Measurements from ENCODE around the gene TM9SF3. TPM values are rescaled to one million over a fixed set of nuclear protein-coding genes. Genes with fewer than 3 reads are reported as not detected.

Gene TM9SF3
- total and polyA plus RNA-seq, 2 experiments from 2014 or later = 37.3 to 72.5 TPM

DNA sequence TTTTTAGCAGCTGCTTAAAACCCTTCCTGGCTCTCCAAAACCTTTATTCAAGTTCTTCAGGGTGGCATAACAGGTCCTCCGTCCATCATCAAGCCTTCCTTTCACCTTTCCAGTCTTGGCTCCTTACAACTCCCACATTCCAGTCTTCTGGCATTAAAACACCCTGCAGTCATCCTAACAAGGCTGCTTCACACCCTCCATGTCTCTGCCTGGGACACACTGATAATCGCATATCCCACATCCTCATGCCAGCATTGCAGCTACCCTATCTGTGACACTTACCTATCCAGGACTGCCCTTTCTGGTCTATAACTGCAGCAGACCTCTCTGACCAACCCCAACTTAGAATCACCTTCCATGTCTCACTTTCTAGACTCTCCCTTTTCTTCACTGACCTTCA lies 70.5 kb downstream of the TM9SF3 start:
- H3K9me2 ChIP-seq (ENCODE audit: insufficient read depth) = no peaks in the 10 kb centered on the region
- Mint-ChIP-seq H3K9me3 (no peaks in the 10 kb centered on the region; the same call in 2 of the 3 replicates), H3K4me1 (peaks cover 15% of the 10 kb centered on the region), H3K36me3 (ENCODE audit: low read depth) (peaks cover 5% of the 10 kb centered on the region; the same call in 1 of the 3 replicates), H3K27me3 (ENCODE audit: insufficient read depth, low read depth, poor library complexity) (peaks cover 24% of the 10 kb centered on the region), H3K4me3 (no peak overlapping the region), H3K27ac (no peak overlapping the region)
- H3K79me2 ChIP-seq (replicated peaks; ENCODE audit: insufficient read depth) = no peaks in the 10 kb centered on the region
- no peak for TF ChIP-seq ZNF331 (CRISPR knock-in tag; IDR thresholded peaks at IDR 0.05; ENCODE audit: low read depth)
- TF ChIP-seq EZH2phosphoT487 (IDR thresholded peaks at IDR 0.05; ENCODE audit: unreplicated experiment) = no peak
- TF ChIP-seq CREB1 (CRISPR knock-in tag; IDR thresholded peaks at IDR 0.05; ENCODE audit: low read depth) = no peak
- TF ChIP-seq, protein P1, sequence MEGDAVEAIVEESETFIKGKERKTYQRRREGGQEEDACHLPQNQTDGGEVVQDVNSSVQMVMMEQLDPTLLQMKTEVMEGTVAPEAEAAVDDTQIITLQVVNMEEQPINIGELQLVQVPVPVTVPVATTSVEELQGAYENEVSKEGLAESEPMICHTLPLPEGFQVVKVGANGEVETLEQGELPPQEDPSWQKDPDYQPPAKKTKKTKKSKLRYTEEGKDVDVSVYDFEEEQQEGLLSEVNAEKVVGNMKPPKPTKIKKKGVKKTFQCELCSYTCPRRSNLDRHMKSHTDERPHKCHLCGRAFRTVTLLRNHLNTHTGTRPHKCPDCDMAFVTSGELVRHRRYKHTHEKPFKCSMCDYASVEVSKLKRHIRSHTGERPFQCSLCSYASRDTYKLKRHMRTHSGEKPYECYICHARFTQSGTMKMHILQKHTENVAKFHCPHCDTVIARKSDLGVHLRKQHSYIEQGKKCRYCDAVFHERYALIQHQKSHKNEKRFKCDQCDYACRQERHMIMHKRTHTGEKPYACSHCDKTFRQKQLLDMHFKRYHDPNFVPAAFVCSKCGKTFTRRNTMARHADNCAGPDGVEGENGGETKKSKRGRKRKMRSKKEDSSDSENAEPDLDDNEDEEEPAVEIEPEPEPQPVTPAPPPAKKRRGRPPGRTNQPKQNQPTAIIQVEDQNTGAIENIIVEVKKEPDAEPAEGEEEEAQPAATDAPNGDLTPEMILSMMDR (conservative IDR thresholded peaks at IDR 0.05; ENCODE audit: low read depth in 2 of 2) = no peak
- TF ChIP-seq NANOG (IDR thresholded peaks at IDR 0.05; ENCODE audit: borderline replicate concordance) = no peak
- TF ChIP-seq STAT1 (IDR thresholded peaks at IDR 0.05; ENCODE audit: unreplicated experiment) = no peak
- TF ChIP-seq EZH2 (IDR thresholded peaks at IDR 0.05; ENCODE audit: low read depth, unreplicated experiment) = no peak
- TF ChIP-seq, protein P2, sequence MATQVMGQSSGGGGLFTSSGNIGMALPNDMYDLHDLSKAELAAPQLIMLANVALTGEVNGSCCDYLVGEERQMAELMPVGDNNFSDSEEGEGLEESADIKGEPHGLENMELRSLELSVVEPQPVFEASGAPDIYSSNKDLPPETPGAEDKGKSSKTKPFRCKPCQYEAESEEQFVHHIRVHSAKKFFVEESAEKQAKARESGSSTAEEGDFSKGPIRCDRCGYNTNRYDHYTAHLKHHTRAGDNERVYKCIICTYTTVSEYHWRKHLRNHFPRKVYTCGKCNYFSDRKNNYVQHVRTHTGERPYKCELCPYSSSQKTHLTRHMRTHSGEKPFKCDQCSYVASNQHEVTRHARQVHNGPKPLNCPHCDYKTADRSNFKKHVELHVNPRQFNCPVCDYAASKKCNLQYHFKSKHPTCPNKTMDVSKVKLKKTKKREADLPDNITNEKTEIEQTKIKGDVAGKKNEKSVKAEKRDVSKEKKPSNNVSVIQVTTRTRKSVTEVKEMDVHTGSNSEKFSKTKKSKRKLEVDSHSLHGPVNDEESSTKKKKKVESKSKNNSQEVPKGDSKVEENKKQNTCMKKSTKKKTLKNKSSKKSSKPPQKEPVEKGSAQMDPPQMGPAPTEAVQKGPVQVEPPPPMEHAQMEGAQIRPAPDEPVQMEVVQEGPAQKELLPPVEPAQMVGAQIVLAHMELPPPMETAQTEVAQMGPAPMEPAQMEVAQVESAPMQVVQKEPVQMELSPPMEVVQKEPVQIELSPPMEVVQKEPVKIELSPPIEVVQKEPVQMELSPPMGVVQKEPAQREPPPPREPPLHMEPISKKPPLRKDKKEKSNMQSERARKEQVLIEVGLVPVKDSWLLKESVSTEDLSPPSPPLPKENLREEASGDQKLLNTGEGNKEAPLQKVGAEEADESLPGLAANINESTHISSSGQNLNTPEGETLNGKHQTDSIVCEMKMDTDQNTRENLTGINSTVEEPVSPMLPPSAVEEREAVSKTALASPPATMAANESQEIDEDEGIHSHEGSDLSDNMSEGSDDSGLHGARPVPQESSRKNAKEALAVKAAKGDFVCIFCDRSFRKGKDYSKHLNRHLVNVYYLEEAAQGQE (IDR thresholded peaks at IDR 0.05; ENCODE audit: unreplicated experiment) = no peak
- no peak for TF ChIP-seq JUNB (IDR thresholded peaks at IDR 0.05; ENCODE audit: unreplicated experiment)
- TF ChIP-seq POLR2AphosphoS5 (IDR thresholded peaks at IDR 0.05; ENCODE audit: low read depth) = no peak
- TF ChIP-seq, protein P3, sequence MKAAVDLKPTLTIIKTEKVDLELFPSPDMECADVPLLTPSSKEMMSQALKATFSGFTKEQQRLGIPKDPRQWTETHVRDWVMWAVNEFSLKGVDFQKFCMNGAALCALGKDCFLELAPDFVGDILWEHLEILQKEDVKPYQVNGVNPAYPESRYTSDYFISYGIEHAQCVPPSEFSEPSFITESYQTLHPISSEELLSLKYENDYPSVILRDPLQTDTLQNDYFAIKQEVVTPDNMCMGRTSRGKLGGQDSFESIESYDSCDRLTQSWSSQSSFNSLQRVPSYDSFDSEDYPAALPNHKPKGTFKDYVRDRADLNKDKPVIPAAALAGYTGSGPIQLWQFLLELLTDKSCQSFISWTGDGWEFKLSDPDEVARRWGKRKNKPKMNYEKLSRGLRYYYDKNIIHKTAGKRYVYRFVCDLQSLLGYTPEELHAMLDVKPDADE (IDR thresholded peaks at IDR 0.05) = no peak
- TF ChIP-seq ZNF114 (CRISPR knock-in tag; IDR thresholded peaks at IDR 0.05) = no peak
- TF ChIP-seq, protein P4, sequence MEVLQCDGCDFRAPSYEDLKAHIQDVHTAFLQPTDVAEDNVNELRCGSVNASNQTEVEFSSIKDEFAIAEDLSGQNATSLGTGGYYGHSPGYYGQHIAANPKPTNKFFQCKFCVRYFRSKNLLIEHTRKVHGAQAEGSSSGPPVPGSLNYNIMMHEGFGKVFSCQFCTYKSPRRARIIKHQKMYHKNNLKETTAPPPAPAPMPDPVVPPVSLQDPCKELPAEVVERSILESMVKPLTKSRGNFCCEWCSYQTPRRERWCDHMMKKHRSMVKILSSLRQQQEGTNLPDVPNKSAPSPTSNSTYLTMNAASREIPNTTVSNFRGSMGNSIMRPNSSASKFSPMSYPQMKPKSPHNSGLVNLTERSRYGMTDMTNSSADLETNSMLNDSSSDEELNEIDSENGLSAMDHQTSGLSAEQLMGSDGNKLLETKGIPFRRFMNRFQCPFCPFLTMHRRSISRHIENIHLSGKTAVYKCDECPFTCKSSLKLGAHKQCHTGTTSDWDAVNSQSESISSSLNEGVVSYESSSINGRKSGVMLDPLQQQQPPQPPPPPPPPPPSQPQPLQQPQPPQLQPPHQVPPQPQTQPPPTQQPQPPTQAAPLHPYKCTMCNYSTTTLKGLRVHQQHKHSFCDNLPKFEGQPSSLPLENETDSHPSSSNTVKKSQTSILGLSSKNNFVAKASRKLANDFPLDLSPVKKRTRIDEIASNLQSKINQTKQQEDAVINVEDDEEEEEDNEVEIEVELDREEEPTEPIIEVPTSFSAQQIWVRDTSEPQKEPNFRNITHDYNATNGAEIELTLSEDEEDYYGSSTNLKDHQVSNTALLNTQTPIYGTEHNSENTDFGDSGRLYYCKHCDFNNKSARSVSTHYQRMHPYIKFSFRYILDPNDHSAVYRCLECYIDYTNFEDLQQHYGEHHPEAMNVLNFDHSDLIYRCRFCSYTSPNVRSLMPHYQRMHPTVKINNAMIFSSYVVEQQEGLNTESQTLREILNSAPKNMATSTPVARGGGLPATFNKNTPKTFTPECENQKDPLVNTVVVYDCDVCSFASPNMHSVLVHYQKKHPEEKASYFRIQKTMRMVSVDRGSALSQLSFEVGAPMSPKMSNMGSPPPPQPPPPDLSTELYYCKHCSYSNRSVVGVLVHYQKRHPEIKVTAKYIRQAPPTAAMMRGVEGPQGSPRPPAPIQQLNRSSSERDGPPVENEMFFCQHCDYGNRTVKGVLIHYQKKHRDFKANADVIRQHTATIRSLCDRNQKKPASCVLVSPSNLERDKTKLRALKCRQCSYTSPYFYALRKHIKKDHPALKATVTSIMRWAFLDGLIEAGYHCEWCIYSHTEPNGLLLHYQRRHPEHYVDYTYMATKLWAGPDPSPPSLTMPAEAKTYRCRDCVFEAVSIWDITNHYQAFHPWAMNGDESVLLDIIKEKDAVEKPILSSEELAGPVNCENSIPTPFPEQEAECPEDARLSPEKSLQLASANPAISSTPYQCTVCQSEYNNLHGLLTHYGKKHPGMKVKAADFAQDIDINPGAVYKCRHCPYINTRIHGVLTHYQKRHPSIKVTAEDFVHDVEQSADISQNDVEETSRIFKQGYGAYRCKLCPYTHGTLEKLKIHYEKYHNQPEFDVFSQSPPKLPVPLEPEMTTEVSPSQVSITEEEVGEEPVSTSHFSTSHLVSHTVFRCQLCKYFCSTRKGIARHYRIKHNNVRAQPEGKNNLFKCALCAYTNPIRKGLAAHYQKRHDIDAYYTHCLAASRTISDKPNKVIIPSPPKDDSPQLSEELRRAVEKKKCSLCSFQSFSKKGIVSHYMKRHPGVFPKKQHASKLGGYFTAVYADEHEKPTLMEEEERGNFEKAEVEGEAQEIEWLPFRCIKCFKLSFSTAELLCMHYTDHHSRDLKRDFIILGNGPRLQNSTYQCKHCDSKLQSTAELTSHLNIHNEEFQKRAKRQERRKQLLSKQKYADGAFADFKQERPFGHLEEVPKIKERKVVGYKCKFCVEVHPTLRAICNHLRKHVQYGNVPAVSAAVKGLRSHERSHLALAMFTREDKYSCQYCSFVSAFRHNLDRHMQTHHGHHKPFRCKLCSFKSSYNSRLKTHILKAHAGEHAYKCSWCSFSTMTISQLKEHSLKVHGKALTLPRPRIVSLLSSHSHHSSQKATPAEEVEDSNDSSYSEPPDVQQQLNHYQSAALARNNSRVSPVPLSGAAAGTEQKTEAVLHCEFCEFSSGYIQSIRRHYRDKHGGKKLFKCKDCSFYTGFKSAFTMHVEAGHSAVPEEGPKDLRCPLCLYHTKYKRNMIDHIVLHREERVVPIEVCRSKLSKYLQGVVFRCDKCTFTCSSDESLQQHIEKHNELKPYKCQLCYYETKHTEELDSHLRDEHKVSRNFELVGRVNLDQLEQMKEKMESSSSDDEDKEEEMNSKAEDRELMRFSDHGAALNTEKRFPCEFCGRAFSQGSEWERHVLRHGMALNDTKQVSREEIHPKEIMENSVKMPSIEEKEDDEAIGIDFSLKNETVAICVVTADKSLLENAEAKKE (CRISPR knock-in tag; IDR thresholded peaks at IDR 0.05) = no peak
- DNase-seq (ENCODE audit: low spot score) = no peak
- no peak overlapping the region for H3K4me2 ChIP-seq
- no peak overlapping the region for H3K27ac ChIP-seq (ENCODE audit: low read depth)
- H4K20me1 ChIP-seq (replicated peaks; ENCODE audit: insufficient read depth) = peaks cover 12% of the 10 kb centered on the region
- H2AFZ ChIP-seq = no peak overlapping the region
- ATAC-seq = no peak
- no peaks in the 10 kb centered on the region for H3K36me3 ChIP-seq (ENCODE audit: insufficient read depth)
- peaks cover 12% of the 10 kb centered on the region for H3K4me1 ChIP-seq (ENCODE audit: insufficient read depth)
- no peaks in the 10 kb centered on the region for H3F3A ChIP-seq (replicated peaks; ENCODE audit: low read depth)
- peaks cover 40% of the 10 kb centered on the region for H3K27me3 ChIP-seq (ENCODE audit: insufficient read depth)
- H3K4me3 ChIP-seq = no peak overlapping the region

Measured in GM23338 (cell line).